Measurements from ENCODE around the gene MICALL2.

Gene MICALL2

GRCh38 chr7:1426474-1426873 is 32.8 kb downstream of the MICALL2 start:
- Histone ChIP-seq H3K9me3 (replicated peaks in 1 of 11) (no peaks in the 10 kb centered on the region), H3K27ac (no peak overlapping the region), H3K4me2 (no peak overlapping the region), H3K36me3 (no peaks in the 10 kb centered on the region), H4K20me1 (no peaks in the 10 kb centered on the region), H3K9ac (no peak overlapping the region), H3K4me1 (peaks cover 9 to 27% (median 20%) of the 10 kb centered on the region in 10 experiments; a peak in 19 of 20 replicates), H3K27me3 (peaks cover 0 to 12% (median 8%) of the 10 kb centered on the region in 11 experiments; a peak in 14 of 22 replicates), H3K4me3 (no peak overlapping the region)
- TF ChIP-seq Cebpa-rat (IDR thresholded peaks at IDR 0.05): no peak

DNA sequence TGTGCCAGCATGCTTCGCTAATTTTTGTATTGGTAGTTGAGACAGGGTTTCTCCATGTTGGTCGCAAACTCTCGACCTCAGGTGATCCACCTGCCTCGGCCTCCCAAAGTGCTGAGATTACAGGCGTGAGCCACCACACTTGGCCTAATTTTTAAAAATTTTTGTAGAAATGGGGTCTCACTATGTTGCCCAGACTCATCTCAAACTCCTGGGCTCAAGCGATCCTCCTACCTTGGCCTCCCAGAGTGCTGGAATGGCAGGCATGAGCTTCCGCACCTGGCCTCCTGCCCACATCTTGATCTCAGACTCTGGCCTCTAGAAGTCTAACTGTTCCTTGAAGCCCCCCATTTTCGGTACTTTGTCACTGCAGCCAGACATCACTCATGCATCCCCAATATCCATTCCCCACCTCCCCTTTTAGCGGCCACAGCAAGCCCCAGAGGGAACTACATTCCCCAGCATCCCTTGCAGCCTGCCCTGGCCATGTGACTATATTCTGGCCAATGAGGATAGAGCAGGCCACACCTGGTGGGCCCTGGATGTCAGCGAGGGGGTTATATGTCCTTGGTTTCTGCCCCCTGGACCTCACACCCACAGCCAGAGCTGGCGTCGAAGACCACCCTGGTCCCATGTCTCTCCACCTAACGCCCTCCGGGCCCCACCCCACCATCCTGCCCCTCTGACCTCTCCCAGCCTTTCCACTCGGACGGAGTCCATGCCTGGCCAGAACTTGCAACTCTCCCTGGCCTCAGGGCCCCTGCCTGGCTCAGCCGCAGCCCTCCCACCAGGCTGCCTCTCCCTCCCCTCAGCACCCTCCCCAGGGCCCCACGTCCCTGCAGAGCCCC is 33.8 kb downstream of the MICALL2 start:
- H4K20me1 ChIP-seq: no peaks in the 10 kb centered on the region
- H3K9me3 ChIP-seq (replicated peaks in 1 of 11): no peaks in the 10 kb centered on the region
- no peak overlapping the region for H3K4me3 ChIP-seq
- peaks cover 9 to 27% (median 20%) of the 10 kb centered on the region in 10 experiments; a peak in 19 of 20 replicates for H3K4me1 ChIP-seq
- H3K27me3 ChIP-seq: peaks cover 0 to 12% (median 8%) of the 10 kb centered on the region in 11 experiments; a peak in 14 of 22 replicates
- no peaks in the 10 kb centered on the region for H3K36me3 ChIP-seq
- no peak for TF ChIP-seq Cebpa-rat (IDR thresholded peaks at IDR 0.05)
- no peak overlapping the region for H3K9ac ChIP-seq
- no peak overlapping the region for H3K4me2 ChIP-seq
- no peak overlapping the region for H3K27ac ChIP-seq

DNA sequence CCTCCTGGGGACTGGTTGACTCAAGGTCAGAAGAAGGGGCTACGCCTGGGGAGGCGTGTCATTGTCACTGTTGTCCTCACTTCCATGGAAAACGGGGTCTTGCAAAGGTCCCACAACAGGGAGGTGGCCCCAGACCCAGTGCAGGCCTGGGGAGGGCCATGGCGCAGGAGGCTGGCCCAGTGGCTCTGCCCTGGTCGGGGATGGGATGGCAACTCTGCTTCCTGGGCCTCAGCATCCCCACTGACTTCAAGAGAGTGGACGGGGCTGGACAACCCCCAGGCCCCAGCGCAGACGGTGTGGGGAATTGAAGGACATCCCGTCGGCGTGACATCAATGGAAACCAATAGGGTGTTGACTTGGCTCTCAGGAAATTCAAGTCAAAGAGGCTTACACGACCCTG is 35.2 kb downstream of the MICALL2 start:
- no peak for TF ChIP-seq Cebpa-rat (IDR thresholded peaks at IDR 0.05)
- peaks cover 0 to 12% (median 8%) of the 10 kb centered on the region in 11 experiments; a peak in 14 of 22 replicates for H3K27me3 ChIP-seq
- H3K4me2 ChIP-seq: no peak overlapping the region
- H3K27ac ChIP-seq: no peak overlapping the region
- H3K4me3 ChIP-seq: no peak overlapping the region
- H3K9ac ChIP-seq: no peak overlapping the region
- H4K20me1 ChIP-seq: no peaks in the 10 kb centered on the region; a peak in 1 of 22 replicates
- H3K4me1 ChIP-seq: peaks cover 4 to 22% (median 13%) of the 10 kb centered on the region in 10 experiments; a peak in 19 of 20 replicates
- H3K36me3 ChIP-seq: no peaks in the 10 kb centered on the region
- no peaks in the 10 kb centered on the region for H3K9me3 ChIP-seq (replicated peaks in 1 of 11)

GRCh38 chr7:1423264-1423811 is 35.9 kb downstream of the MICALL2 start:
- Histone ChIP-seq H3K9me3 (replicated peaks in 1 of 11) (0 out of 22 replicates have a peak, but pooled peaks cover 0 to under 1% (median 0%) of the 10 kb centered on the region in 11 experiments), H3K4me1 (peaks cover 1 to 21% (median 9%) of the 10 kb centered on the region in 10 experiments; a peak in 19 of 20 replicates), H3K4me2 (peak overlapping the region in 9 of 11 experiments; percentile 35 to 76 (median 68); a peak in 16 of 22 replicates), H3K27me3 (peaks cover 0 to 12% (median 8%) of the 10 kb centered on the region in 11 experiments; a peak in 14 of 22 replicates), H3K36me3 (no peaks in the 10 kb centered on the region), H3K4me3 (no peak overlapping the region), H3K9ac (peak overlapping the region in 3 of 11 experiments; percentile 33 to 46 (median 45); a peak in 5 of 22 replicates), H4K20me1 (no peaks in the 10 kb centered on the region; a peak in 1 of 22 replicates), H3K27ac (no peak overlapping the region)
- no peak for TF ChIP-seq Cebpa-rat (IDR thresholded peaks at IDR 0.05)

- H3K27me3 ChIP-seq: peaks cover 0 to 12% (median 8%) of the 10 kb centered on the region in 11 experiments; a peak in 14 of 22 replicates
- no peak overlapping the region for H3K4me3 ChIP-seq
Observed at GRCh38 chr7:1422512-1423263, 36.6 kb downstream of the MICALL2 start.

DNA sequence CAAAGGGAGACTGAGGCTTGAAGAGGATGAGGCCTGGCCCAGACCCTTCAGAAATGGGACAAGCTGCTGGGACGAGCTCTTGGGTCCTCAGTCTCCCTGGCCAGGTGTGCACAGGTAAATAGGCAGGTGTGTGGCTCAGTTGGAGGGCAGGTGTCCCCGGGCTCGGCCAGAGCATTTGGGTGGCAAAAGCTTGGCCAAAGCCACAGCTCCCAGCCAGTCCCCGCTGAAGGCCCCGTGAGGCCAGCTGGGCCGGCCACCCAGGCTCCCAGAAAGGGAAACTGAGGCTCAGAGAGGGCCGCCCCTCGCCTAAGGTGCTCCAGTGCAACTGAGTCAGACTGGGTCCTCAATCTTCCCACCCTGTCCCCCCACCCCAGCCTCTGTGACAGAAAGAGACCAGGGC is 37.3 kb downstream of the MICALL2 start:
- Histone ChIP-seq H3K36me3 (no peaks in the 10 kb centered on the region), H3K4me3 (no peak overlapping the region)

More at GRCh38 chr7:1422512-1423263, 36.6 kb downstream of the MICALL2 start:
- H3K4me2 ChIP-seq: peak overlapping the region in 9 of 11 experiments; percentile 35 to 76 (median 68); a peak in 17 of 22 replicates
- peaks cover 8 to 27% (median 15%) of the 10 kb centered on the region in 10 experiments for H3K4me1 ChIP-seq
- H3K9ac ChIP-seq: peak overlapping the region in 4 of 11 experiments; percentile 32 to 46 (median 39); a peak in 6 of 22 replicates
- 0 out of 22 replicates have a peak, but pooled peaks cover 0 to 6% (median 0%) of the 10 kb centered on the region in 11 experiments for H3K9me3 ChIP-seq (replicated peaks in 1 of 11)
- no peak overlapping the region for H3K27ac ChIP-seq
- TF ChIP-seq Cebpa-rat (IDR thresholded peaks at IDR 0.05): no peak
- H3K36me3 ChIP-seq: no peaks in the 10 kb centered on the region
- H4K20me1 ChIP-seq: no peaks in the 10 kb centered on the region; a peak in 1 of 22 replicates

DNA sequence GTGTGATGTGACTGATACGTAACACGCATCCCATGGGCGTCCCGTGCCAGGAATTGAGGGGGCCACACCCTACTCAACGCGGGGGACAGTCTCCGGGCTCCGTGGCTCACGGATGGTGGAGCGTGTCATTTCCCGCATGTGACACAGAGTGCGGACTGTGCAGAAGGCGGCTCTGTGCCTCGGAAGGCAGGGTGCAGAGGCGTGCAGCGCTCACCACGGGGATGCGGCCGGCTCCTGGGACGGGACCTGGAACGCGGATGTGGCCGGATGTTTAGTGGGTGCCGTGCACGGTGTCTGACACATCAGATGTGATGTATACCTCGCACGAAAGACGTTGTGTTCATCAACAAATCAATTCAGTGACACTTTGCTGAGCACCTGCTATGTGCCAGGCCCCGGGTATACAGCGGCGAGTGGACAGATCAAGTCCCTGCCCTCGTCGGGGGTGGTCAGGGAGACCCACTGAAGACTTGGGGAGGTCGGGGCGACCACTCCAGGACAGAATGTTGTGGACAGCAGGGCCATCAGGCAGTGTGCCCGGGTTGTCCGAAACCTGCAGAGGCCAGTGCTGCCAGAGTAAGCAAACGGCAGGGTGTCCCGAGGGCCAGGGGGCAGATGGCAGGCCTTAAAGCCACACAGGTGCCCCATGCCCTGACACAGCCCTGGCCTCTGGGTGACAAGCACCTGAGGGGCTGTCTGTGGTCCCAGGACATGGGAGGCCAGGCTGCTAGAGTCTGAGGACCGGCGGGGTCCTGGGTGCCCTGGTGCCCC is 38.1 kb downstream of the MICALL2 start:
- Histone ChIP-seq H3K27ac (no peak overlapping the region), H3K4me1 (peaks cover 20 to 41% (median 29%) of the 10 kb centered on the region in 10 experiments), H3K27me3 (peaks cover 0 to 12% (median 8%) of the 10 kb centered on the region in 11 experiments; a peak in 14 of 22 replicates), H3K4me2 (no peak overlapping the region), H3K36me3 (no peaks in the 10 kb centered on the region), H3K9ac (no peak overlapping the region), H3K9me3 (replicated peaks in 1 of 11) (0 out of 22 replicates have a peak, but pooled peaks cover 0 to 6% (median 0%) of the 10 kb centered on the region in 11 experiments), H3K4me3 (no peak overlapping the region), H4K20me1 (no peaks in the 10 kb centered on the region; a peak in 1 of 22 replicates)
- no peak for TF ChIP-seq Cebpa-rat (IDR thresholded peaks at IDR 0.05)

More for the DNA sequence above, 37.3 kb downstream of the MICALL2 start:
- peaks cover 0 to 12% (median 8%) of the 10 kb centered on the region in 11 experiments; a peak in 14 of 22 replicates for H3K27me3 ChIP-seq
- H3K9me3 ChIP-seq (replicated peaks in 1 of 11): 0 out of 22 replicates have a peak, but pooled peaks cover 0 to 6% (median 0%) of the 10 kb centered on the region in 11 experiments
- no peak overlapping the region for H3K27ac ChIP-seq
- no peak for TF ChIP-seq Cebpa-rat (IDR thresholded peaks at IDR 0.05)
- H3K9ac ChIP-seq: no peak overlapping the region
- no peaks in the 10 kb centered on the region; a peak in 1 of 22 replicates for H4K20me1 ChIP-seq
- peaks cover 15 to 35% (median 23%) of the 10 kb centered on the region in 10 experiments for H3K4me1 ChIP-seq
- peak overlapping the region in 2 of 11 experiments; percentile 2 to 23; a peak in 4 of 22 replicates for H3K4me2 ChIP-seq

GRCh38 chr7:1419688-1420087 is 39.6 kb downstream of the MICALL2 start:
- Histone ChIP-seq H3K36me3 (no peaks in the 10 kb centered on the region), H3K27me3 (peaks cover 0 to 12% (median 8%) of the 10 kb centered on the region in 11 experiments; a peak in 14 of 22 replicates), H3K27ac (no peak overlapping the region), H3K4me3 (no peak overlapping the region), H3K4me1 (peaks cover 20 to 41% (median 30%) of the 10 kb centered on the region in 10 experiments), H3K4me2 (no peak overlapping the region), H3K9me3 (replicated peaks in 1 of 11) (0 out of 22 replicates have a peak, but pooled peaks cover 0 to 6% (median 0%) of the 10 kb centered on the region in 11 experiments), H3K9ac (no peak overlapping the region), H4K20me1 (no peaks in the 10 kb centered on the region; a peak in 1 of 22 replicates)
- no peak for TF ChIP-seq Cebpa-rat (IDR thresholded peaks at IDR 0.05)

Measured in BLaER1 treated with 17β-estradiol and CSF1 and Interleukin-3, amounts not matched to agents 10 nM and 100 nM (cell line).